Stimulated activated CD4-positive, alpha-beta T cell treated with anti-CD3 and anti-CD28 coated beads, Interleukin-2, amount 100 ng/mL, for 48 hours (primary cell): ENCODE measurements around the gene VEGFC.

Experiments
- DNase-seq, 2 donors: peaks; one replicate each; pipeline ENCODE4 v3.0.0-alpha.2; 2020

Gene VEGFC

GRCh38 chr4:176795441-176795840 lies 2.7 kb upstream of the VEGFC start:
- no peak for DNase-seq

GRCh38 chr4:176794651-176795050 lies 1.9 kb upstream of the VEGFC start:
- DNase-seq: no peak

- no peak for DNase-seq
Observed at GRCh38 chr4:176794151-176794550, 1.4 kb upstream of the VEGFC start.

GRCh38 chr4:176793060-176793605 lies 411 bp upstream of the VEGFC start:
- DNase-seq: no peak

DNA sequence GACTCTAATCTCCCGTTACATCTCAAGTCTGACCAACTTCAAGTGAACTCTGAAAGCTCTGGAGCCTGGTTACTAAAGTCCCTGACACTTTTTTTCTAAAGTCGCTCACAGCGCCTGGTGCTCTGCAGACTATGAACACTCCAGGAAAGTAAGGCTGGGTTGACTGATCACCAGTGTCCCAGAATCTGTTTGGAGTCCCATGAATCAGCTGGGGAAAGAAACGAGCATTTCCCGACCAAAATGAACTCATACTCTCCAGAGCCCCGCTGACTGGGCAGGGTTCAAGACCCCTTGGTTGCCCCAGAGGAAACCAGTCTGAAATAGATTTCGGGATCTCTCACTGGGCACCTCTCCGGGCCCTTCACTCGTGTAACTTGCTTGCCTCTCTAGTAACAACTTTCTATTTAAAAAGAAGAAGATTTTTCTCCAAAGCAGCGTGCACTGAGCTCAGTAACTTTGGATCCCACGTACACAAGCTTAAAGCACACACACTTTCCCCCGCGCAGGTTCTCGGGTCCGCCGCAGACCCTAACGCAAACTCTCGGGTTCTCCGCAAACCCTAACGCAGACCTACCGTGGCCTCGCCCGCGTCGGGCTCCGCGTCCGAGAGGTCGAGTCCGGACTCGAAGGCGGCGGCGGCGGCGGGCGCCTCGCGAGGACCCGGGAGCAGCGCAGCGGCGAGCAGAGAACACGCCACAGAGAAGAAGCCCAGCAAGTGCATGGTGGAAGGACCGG lies 964 bp downstream of the VEGFC start:
- DNase-seq: no peak

DNA sequence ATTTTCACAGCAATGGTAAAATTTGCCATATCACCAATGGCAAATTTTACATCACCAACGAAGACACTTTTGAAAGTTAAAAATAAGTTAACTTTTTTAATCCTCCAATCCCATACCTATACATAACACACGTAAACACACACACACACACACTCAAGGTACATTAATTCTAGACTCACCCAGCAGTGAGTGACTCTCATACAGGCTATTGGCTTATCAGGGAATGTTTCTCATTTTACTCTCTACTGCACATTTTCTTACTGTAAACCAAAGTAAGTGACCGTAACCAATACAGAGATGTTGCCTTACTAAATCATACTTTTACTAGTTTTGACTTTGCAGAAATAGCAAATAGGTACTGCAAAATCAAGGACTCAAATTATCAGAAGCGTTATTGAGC lies 2.3 kb downstream of the VEGFC start:
- DNase-seq: no peak

DNA sequence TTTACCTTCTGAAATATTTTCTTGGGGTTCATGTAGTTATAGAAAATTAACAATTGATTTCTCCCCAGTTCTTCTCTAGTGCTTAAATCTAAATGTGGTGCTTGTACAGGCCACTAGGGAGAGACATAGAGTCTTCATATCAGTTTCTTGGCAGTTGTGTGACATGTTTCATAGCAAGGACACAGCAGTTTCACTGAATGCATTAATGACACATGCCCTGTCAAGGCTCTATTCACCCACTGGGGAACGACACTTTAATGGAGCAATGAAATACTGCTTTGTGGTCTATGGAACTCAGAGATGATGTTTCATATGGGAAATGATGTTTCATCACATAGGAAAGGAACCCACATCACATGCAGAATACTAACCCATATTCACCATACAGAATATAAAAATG lies 2.8 kb downstream of the VEGFC start:
- DNase-seq: no peak

DNA sequence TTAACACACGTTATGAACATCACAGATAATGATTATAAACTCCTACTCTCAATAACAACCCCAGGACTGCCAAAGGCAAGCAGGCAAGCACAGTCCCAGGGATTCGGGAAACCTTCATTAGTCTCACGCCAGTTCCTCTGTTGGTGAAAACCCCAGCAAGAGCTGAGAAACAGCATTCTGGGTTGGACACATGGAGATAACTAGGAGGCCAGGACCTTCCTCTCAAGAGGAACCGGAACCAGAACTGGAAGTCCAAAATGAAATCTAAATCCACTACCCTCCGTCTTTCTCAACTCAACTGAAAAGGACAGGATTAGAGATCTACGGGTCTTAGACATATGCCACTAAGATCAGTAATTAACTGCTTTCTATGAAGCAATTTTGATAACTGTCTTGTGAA lies 3.8 kb downstream of the VEGFC start:
- DNase-seq: no peak

GRCh38 chr4:176788248-176788647 lies 4.5 kb downstream of the VEGFC start:
- DNase-seq: no peak

DNA sequence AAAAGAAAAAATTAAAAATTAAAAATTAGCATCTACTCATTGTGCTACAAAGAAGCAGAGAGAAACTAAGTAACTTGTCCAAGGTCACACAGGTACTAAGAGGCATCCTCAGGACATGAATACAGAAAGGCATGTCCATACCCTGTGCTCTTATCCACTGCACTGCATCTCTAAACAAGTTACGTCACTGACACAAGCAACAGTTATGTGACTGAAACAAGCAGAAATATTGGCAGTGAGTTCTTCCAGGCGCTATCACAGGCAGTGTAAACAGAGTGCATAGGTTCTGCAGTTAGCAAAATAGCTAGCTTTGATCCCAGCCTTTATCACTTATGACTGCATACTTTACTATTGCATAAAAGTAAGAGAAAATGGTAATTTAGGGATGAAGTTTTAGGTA lies 7.9 kb downstream of the VEGFC start:
- DNase-seq: no peak

DNA sequence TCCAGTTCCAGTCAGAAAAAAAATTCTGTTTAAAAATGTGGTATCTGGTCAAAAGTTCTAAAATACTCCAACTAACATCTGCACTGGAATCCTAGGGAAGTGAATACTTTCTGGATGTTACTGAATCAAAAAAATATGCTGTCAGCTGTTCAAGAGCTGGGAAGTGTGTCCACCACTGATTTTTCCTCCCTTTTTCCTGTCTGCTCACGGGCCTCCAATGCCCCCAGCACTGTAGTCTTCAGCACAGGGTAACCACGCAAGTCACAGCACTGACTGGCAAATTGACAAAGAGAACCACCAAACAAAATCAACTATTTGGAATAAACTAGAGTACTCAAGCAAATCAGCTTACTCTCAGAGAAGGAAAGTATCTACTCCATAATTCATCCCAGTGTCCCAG lies 9.9 kb downstream of the VEGFC start:
- no peak for DNase-seq

DNA sequence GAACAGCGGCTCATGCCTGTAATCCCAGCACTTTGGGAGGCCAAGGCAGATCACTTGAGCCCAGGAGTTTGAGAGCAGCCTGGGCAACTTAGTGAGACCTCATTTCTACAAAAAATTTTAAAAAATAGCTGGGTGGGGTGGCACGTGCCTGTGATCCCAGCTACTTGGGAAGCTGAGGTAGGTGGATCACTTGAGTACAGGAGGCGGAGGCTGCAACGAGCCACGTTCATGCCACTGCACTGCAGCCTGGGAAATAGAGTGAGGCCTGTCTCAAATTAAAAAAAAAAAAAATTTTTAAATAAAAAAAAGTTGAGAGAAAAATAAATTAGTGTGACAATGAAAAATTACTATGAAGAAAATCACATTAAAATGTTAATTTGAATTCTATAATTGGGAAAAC lies 10.5 kb downstream of the VEGFC start:
- no peak for DNase-seq

- DNase-seq: no peak
Observed at GRCh38 chr4:176781739-176782100, 11.0 kb downstream of the VEGFC start.

- DNase-seq: no peak
Observed at GRCh38 chr4:176780995-176781738, 11.6 kb downstream of the VEGFC start.

DNA sequence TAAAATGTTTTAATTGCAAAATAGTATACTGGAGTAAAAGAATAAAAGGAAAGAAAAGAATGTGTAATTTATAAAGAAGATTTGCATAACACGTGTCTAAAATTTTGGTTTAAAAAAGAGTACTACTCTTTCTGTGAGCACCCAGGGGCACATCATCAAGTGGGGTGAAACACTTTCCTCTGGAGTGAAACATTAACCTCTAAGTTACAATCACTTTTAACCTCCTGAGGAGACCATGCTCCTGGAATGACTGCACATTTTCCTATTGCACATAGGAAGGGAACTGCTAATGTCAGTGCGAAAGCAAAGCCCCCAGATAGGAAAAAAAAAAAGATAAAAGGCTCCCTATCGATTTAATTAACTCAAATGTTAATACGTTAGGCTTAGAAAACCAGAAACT lies 13.3 kb downstream of the VEGFC start:
- DNase-seq: no peak

DNA sequence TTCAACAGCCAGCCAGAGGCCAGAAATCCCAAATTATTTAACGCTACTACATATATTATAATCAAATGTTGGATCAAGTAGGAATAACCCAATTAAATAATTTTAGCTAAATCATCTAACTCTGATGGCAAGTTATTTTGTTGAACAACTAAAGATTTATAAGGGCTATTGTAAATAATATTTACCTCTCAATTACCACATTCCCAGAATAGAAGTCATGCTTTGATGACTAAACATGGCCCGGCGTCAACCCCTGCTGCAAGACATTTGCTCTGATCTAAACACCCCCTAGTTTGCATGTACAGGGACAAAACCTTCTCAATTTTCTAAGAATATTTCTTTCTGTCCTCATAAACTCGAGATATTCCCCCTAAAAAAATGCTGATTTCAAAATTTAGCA lies 14.2 kb downstream of the VEGFC start:
- DNase-seq: no peak

GRCh38 chr4:176778063-176778462 lies 14.7 kb downstream of the VEGFC start:
- DNase-seq: no peak

DNA sequence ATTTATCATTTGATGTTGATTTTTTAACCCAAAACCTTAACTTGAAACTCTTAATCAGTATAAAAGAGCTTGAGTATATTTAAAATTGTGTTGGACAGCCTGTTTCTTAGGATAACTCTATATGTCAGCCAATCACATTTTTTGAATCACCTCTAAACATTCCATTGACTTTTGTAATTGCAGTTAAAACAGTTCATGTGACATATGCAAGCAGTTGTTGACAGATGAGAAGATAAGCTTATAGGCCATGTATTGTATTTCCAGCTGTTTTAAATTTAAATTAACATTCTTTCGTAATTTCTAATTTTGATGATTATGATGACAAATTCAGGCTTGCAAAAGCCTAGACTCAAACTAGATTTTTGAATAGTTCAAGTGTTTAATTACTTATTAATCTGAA lies 17.4 kb downstream of the VEGFC start:
- no peak for DNase-seq

- no peak for DNase-seq
Observed at GRCh38 chr4:176774852-176775251, 17.9 kb downstream of the VEGFC start.

DNA sequence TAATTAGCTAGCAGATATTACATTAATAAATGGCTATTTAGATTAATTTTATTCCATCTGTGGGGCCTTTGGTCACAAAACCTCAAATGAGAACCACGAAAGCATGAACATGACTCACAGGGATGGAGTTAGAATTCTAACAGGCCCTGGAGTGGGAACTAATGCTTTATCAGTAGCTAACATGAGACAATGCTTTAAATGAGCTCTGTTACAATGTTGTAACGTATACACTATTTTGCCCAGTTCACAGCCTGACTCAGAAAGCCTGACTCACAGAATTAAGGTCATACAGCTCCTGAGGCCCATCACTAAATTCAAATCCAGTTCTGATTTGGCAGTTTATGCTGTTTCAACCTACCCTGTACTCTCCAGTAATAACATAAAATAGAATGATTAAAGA lies 23.2 kb downstream of the VEGFC start:
- DNase-seq: no peak

DNA sequence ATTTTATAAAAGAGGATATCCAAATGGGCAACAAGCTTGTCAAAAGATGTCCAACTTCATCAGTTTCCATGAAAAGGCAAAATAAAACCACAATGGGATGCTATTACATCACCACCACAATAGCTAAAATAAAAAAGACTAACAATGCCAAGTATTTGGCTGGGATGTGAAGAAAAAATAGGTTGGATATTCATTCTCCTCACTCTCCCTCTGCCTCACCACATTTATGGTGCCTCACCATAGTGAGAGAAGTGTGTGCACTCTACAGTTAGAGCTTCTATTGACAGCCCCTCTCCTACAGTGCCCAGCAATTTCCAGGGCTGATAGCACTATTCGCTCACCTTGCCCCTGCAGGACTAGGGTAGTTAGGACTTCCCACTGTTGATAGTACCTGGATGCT lies 25.5 kb downstream of the VEGFC start:
- DNase-seq: no peak

- DNase-seq: no peak
Observed at GRCh38 chr4:176762661-176763308, 29.9 kb downstream of the VEGFC start.

DNA sequence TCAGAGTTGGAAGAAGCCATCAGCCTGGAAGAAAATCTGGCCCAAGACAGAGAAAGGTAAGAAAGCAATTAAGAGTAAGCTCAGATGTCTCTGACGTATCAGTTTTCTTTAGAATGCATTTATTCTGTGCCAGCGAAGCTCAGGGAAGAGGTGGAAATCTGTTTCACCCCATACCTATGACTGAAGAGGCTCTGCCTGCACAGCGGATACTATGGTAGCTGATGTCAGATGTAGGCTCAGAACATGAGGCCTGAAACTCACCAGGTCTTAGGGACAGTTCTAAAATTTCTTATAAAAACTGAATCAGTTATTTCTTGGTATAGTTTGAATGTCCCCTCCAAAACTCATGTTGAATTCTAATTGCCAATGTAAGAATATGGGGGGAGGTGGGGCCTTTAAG lies 30.9 kb downstream of the VEGFC start:
- DNase-seq: no peak

DNA sequence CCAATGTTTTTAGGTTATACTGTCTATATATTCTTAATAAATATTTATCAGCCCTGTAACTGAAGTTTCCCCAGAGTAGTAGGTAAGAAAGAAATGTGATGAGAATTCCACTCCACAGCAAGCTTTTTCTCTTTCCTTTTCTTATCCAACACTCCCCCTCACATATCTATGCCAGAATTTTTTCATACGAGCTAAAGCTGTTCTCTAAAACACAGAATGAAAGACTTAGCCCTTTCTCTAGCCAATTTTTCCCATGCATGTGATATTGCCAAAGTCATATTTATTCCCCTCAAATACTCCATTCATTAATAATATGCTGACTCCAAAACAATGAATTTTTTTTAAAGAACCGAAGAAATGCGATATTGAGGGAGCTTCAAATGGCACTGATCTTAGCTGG lies 32.3 kb downstream of the VEGFC start:
- DNase-seq: no peak
